GM18868 (cell line): ENCODE results near the gene LZTS2.
A peak's percentile ranks its signal among the peaks of the same experiment; 100 is the strongest.
"Not testable (repeated sequence)": the region's sequence is repeated elsewhere in the genome, so short reads cannot be mapped to it uniquely, and the experiment has no call there.

ENCODE experiments used
- ATAC-seq: cut with Tn5 transposase; IDR thresholded peaks from one replicate; pipeline ENCODE4 v1.9.1; 2021; ENCODE audit warnings: mild to moderate bottlenecking, moderate library complexity; ENCODE audit not compliant: unreplicated experiment

LZTS2 gene

GRCh38 chr10:101031128-101031795 lies 31.7 kb downstream of the LZTS2 start, which contains the start of the genes PDZD7 and SFXN3:
Gene PDZD7 (minus strand): TSS chr10:101031129. CDS start chr10:101030219, 910 bp downstream.
Gene SFXN3 (plus strand): TSS chr10:101031234. CDS start chr10:101034695, 3,461 bp downstream.
- peak; percentile 93 for ATAC-seq

- no peak for ATAC-seq
Observed at GRCh38 chr10:101031796-101032636, 32.4 kb downstream of the LZTS2 start.

- no peak for ATAC-seq
Observed at GRCh38 chr10:101032637-101033224, 33.1 kb downstream of the LZTS2 start.

- no peak for ATAC-seq
Observed at GRCh38 chr10:101033276-101033675, 33.7 kb downstream of the LZTS2 start.

- not testable (repeated sequence) for ATAC-seq
Observed at GRCh38 chr10:101034404-101034803, 34.8 kb downstream of the LZTS2 start.

GRCh38 chr10:101035314-101035713 lies 35.7 kb downstream of the LZTS2 start:
- no peak for ATAC-seq

- no peak for ATAC-seq
Observed at GRCh38 chr10:101035916-101036702, 36.5 kb downstream of the LZTS2 start.

- no peak for ATAC-seq
Observed at GRCh38 chr10:101036726-101037125, 37.1 kb downstream of the LZTS2 start.

GRCh38 chr10:101038484-101038883 lies 38.9 kb downstream of the LZTS2 start:
- no peak for ATAC-seq

GRCh38 chr10:101040061-101040460 lies 40.5 kb downstream of the LZTS2 start:
- no peak for ATAC-seq

- no peak for ATAC-seq
Observed at GRCh38 chr10:101040851-101041250, 41.2 kb downstream of the LZTS2 start.

GRCh38 chr10:101041252-101041761 lies 41.7 kb downstream of the LZTS2 start:
- peak; percentile 71 for ATAC-seq

- no peak for ATAC-seq
Observed at GRCh38 chr10:101042118-101042517, 42.5 kb downstream of the LZTS2 start.

- ATAC-seq: peak; percentile 94
Observed at GRCh38 chr10:101042667-101043362, 43.2 kb downstream of the LZTS2 start.

- ATAC-seq: no peak
Observed at GRCh38 chr10:101043363-101043707, 43.7 kb downstream of the LZTS2 start.

GRCh38 chr10:101044117-101044516 lies 44.5 kb downstream of the LZTS2 start:
- no peak for ATAC-seq

GRCh38 chr10:101046332-101047238 lies 47.0 kb downstream of the LZTS2 start:
- ATAC-seq: no peak

GRCh38 chr10:101047268-101047667 lies 47.7 kb downstream of the LZTS2 start:
- no peak for ATAC-seq
